ENCODE data around the gene C19orf73.

The C19orf73 gene

GRCh38 chr19:49070416-49070815 is 48.5 kb downstream of the C19orf73 start:
- TF ChIP-seq CTCF (IDR thresholded peaks at IDR 0.05; ENCODE audit: low read depth, low read length, missing control alignments) = no peak
- DNase-seq (ENCODE audit: low read depth) = no peak
- H3K4me3 ChIP-seq (ENCODE audit: low read depth, low read length) = no peak overlapping the region

GRCh38 chr19:49069026-49069425 is 49.9 kb downstream of the C19orf73 start:
- TF ChIP-seq CTCF (IDR thresholded peaks at IDR 0.05; ENCODE audit: low read depth, low read length, missing control alignments) = no peak
- no peak overlapping the region for H3K4me3 ChIP-seq (ENCODE audit: low read depth, low read length)
- DNase-seq (ENCODE audit: low read depth) = no peak

Data from GM12864 (cell line).